Stimulated activated naive CD8-positive, alpha-beta T cell treated with anti-CD3 and anti-CD28 coated beads, Interleukin-15, amount 100 ng/mL, for 72 hours (primary cell): ENCODE results near the gene CHD5.

Experiments used
- ATAC-seq: fragments of 150-1000 bp; cut with Tn5 transposase; 2 replicates; pipeline ENCODE4 v1.10.0; 2021; ENCODE audit warnings: mild to moderate bottlenecking, moderate library complexity
- DNase-seq, 2 donors: peaks; one replicate each; pipeline ENCODE4 v3.0.0; 2021 to 2022
- H3K27ac Mint-ChIP-seq, 2 donors: one replicate each; pipeline ENCODE4 v1.8.0; 2022; ENCODE audit warnings: mild to moderate bottlenecking in 2 of 2, mixed read lengths in 2 of 2, moderate library complexity in 2 of 2
- H3K27me3 Mint-ChIP-seq: one replicate; pipeline ENCODE4 v1.8.0; 2022; ENCODE audit warnings: mixed read lengths
- H3K4me1 Mint-ChIP-seq: one replicate; pipeline ENCODE4 v1.8.0; 2022; ENCODE audit warnings: mild to moderate bottlenecking, mixed read lengths
- H3K4me3 Mint-ChIP-seq, 2 donors: one replicate each; pipeline ENCODE4 v1.8.0; 2022; ENCODE audit warnings: mild to moderate bottlenecking in 2 of 2, mixed read lengths in 2 of 2, moderate library complexity in 1 of 2
- H3K9me3 Mint-ChIP-seq, 2 donors: one replicate each; pipeline ENCODE4 v1.8.0; 2022; ENCODE audit warnings: mixed read lengths in 2 of 2

The CHD5 gene

GRCh38 chr1:6112690-6113005 lies 67.5 kb downstream of the CHD5 start:
- Mint-ChIP-seq H3K4me3 (no peak overlapping the region), H3K27ac (no peak overlapping the region)
- ATAC-seq, result no peak

GRCh38 chr1:6111991-6112689 lies 68.0 kb downstream of the CHD5 start:
- Mint-ChIP-seq H3K4me3 (no peak overlapping the region), H3K27ac (no peak overlapping the region), H3K4me1 (no peaks in the 10 kb centered on the region), H3K9me3 (peaks cover 10 to 21% of the 10 kb centered on the region in 2 donors), H3K27me3 (peaks cover 47% of the 10 kb centered on the region)
- ATAC-seq (no peak), DNase-seq (no peak)

More at GRCh38 chr1:6112690-6113005, 67.5 kb downstream of the CHD5 start:
- no peaks in the 10 kb centered on the region for H3K4me1 Mint-ChIP-seq
- H3K9me3 Mint-ChIP-seq, result peaks cover 10 to 19% of the 10 kb centered on the region in 2 donors
- H3K27me3 Mint-ChIP-seq, result peaks cover 42% of the 10 kb centered on the region
- no peak for DNase-seq

GRCh38 chr1:6111571-6111970 lies 68.5 kb downstream of the CHD5 start:
- H3K27ac Mint-ChIP-seq, result peak overlapping the region in 1 of 2 donors; percentile 11
- H3K27me3 Mint-ChIP-seq, result peaks cover 51% of the 10 kb centered on the region
- DNase-seq, result no peak
- H3K4me3 Mint-ChIP-seq, result no peak overlapping the region
- ATAC-seq, result no peak
- H3K4me1 Mint-ChIP-seq, result no peaks in the 10 kb centered on the region
- H3K9me3 Mint-ChIP-seq, result peaks cover 4 to 17% of the 10 kb centered on the region in 2 donors

- Mint-ChIP-seq H3K9me3 (peaks cover 0 to 9% of the 10 kb centered on the region in 2 donors), H3K27me3 (peaks cover 59% of the 10 kb centered on the region), H3K4me1 (no peaks in the 10 kb centered on the region), H3K27ac (peak overlapping the region in 1 of 2 donors; percentile 77), H3K4me3 (no peak overlapping the region)
- DNase-seq, result no peak
- no peak for ATAC-seq
Measured at GRCh38 chr1:6110326-6110725, 69.8 kb downstream of the CHD5 start.

GRCh38 chr1:6109688-6110087 lies 70.4 kb downstream of the CHD5 start:
- no peak for DNase-seq
- Mint-ChIP-seq H3K4me1 (no peaks in the 10 kb centered on the region), H3K4me3 (no peak overlapping the region), H3K9me3 (peaks cover 0 to 8% of the 10 kb centered on the region in 2 donors), H3K27me3 (peaks cover 61% of the 10 kb centered on the region), H3K27ac (no peak overlapping the region)
- ATAC-seq, result no peak

- DNase-seq (peak; percentile 43 to 55), ATAC-seq (peak; percentile 91)
- H3K27me3 Mint-ChIP-seq, result peaks cover 63% of the 10 kb centered on the region
- H3K9me3 Mint-ChIP-seq, result peaks cover 0 to 8% of the 10 kb centered on the region in 2 donors
- no peak overlapping the region for H3K27ac Mint-ChIP-seq
- no peak overlapping the region for H3K4me3 Mint-ChIP-seq
- H3K4me1 Mint-ChIP-seq, result no peaks in the 10 kb centered on the region
Measured at GRCh38 chr1:6108937-6109614, 71.0 kb downstream of the CHD5 start.

GRCh38 chr1:6108476-6108875 lies 71.6 kb downstream of the CHD5 start:
- no peak for ATAC-seq

GRCh38 chr1:6107409-6108356 lies 72.4 kb downstream of the CHD5 start:
- no peak overlapping the region for H3K27ac Mint-ChIP-seq

More at GRCh38 chr1:6108476-6108875, 71.6 kb downstream of the CHD5 start:
- no peak for DNase-seq
- Mint-ChIP-seq H3K4me1 (no peaks in the 10 kb centered on the region), H3K9me3 (peaks cover 0 to 8% of the 10 kb centered on the region in 2 donors), H3K4me3 (no peak overlapping the region), H3K27ac (no peak overlapping the region), H3K27me3 (peaks cover 68% of the 10 kb centered on the region)

GRCh38 chr1:6106977-6107376 lies 73.1 kb downstream of the CHD5 start:
- H3K27me3 Mint-ChIP-seq, result peaks cover 68% of the 10 kb centered on the region
- H3K27ac Mint-ChIP-seq, result no peak overlapping the region
- no peak overlapping the region for H3K4me3 Mint-ChIP-seq
- no peak for DNase-seq
- H3K9me3 Mint-ChIP-seq, result peaks cover 0 to 8% of the 10 kb centered on the region in 2 donors
- no peaks in the 10 kb centered on the region for H3K4me1 Mint-ChIP-seq
- no peak for ATAC-seq

More at GRCh38 chr1:6107409-6108356, 72.4 kb downstream of the CHD5 start:
- H3K4me1 Mint-ChIP-seq, result no peaks in the 10 kb centered on the region
- H3K4me3 Mint-ChIP-seq, result no peak overlapping the region
- H3K9me3 Mint-ChIP-seq, result peaks cover 0 to 8% of the 10 kb centered on the region in 2 donors
- no peak for ATAC-seq
- no peak for DNase-seq
- peaks cover 69% of the 10 kb centered on the region for H3K27me3 Mint-ChIP-seq

- ATAC-seq, result no peak
Measured at GRCh38 chr1:6106321-6106731, 73.8 kb downstream of the CHD5 start.

GRCh38 chr1:6105763-6106162 lies 74.4 kb downstream of the CHD5 start:
- Mint-ChIP-seq H3K4me1 (peaks cover 7% of the 10 kb centered on the region), H3K27me3 (peaks cover 66% of the 10 kb centered on the region), H3K27ac (no peak overlapping the region), H3K4me3 (no peak overlapping the region), H3K9me3 (peaks cover 0 to 8% of the 10 kb centered on the region in 2 donors)
- DNase-seq, result no peak
- no peak for ATAC-seq

More at GRCh38 chr1:6106321-6106731, 73.8 kb downstream of the CHD5 start:
- DNase-seq, result no peak
- H3K4me1 Mint-ChIP-seq, result peaks cover under 1% of the 10 kb centered on the region
- peaks cover 0 to 8% of the 10 kb centered on the region in 2 donors for H3K9me3 Mint-ChIP-seq
- H3K27ac Mint-ChIP-seq, result no peak overlapping the region
- no peak overlapping the region for H3K4me3 Mint-ChIP-seq
- H3K27me3 Mint-ChIP-seq, result peaks cover 66% of the 10 kb centered on the region

- DNase-seq (no peak), ATAC-seq (no peak)
- Mint-ChIP-seq H3K27me3 (peaks cover 61% of the 10 kb centered on the region), H3K9me3 (peaks cover 0 to 8% of the 10 kb centered on the region in 2 donors), H3K27ac (no peak overlapping the region), H3K4me3 (no peak overlapping the region), H3K4me1 (peaks cover 8% of the 10 kb centered on the region)
Measured at GRCh38 chr1:6105218-6105679, 74.9 kb downstream of the CHD5 start.

- ATAC-seq, result no peak
- Mint-ChIP-seq H3K4me1 (peaks cover 8% of the 10 kb centered on the region), H3K27me3 (peaks cover 57% of the 10 kb centered on the region)
Measured at GRCh38 chr1:6104631-6105030, 75.5 kb downstream of the CHD5 start.

GRCh38 chr1:6103854-6104530 lies 76.1 kb downstream of the CHD5 start:
- Mint-ChIP-seq H3K27me3 (peaks cover 51% of the 10 kb centered on the region), H3K4me1 (peaks cover 15% of the 10 kb centered on the region)

More at GRCh38 chr1:6104631-6105030, 75.5 kb downstream of the CHD5 start:
- H3K27ac Mint-ChIP-seq, result peak overlapping the region in 1 of 2 donors; percentile 82
- peaks cover 0 to 8% of the 10 kb centered on the region in 2 donors for H3K9me3 Mint-ChIP-seq
- H3K4me3 Mint-ChIP-seq, result no peak overlapping the region
- no peak for DNase-seq

More at GRCh38 chr1:6103854-6104530, 76.1 kb downstream of the CHD5 start:
- peak overlapping the region in 1 of 2 donors; percentile 83 for H3K27ac Mint-ChIP-seq
- ATAC-seq (no peak), DNase-seq (no peak)
- H3K4me3 Mint-ChIP-seq, result no peak overlapping the region
- H3K9me3 Mint-ChIP-seq, result peaks cover 0 to 8% of the 10 kb centered on the region in 2 donors
